GM23338 (cell line): ENCODE results near the gene MAPRE2. TPM values are rescaled to one million over a fixed set of nuclear protein-coding genes. Genes with fewer than 3 reads are reported as not detected.

Experiments used
- ATAC-seq: fragments of 200-7000 bp; cut with Tn5 transposase; 3 replicates; pipeline ENCODE4 v1.9.1; 2020
- DNase-seq: peaks from one replicate; pipeline ENCODE4 v3.0.0-alpha.2; 2015; ENCODE audit warnings: low spot score
- H2AFZ ChIP-seq: fragments of 200-600 bp; sonication (generic); 2 replicates; pipeline ENCODE4 v1.8.0; 2016; ENCODE audit warnings: antibody characterized with exemption, mild to moderate bottlenecking, moderate library complexity
- H3F3A ChIP-seq: fragments of 200-600 bp; sonication (generic); replicated peaks from 2 replicates; pipeline ENCODE4 v1.8.0; 2017; ENCODE audit warnings: antibody characterized with exemption, mixed run types, low read depth
- H3K27ac ChIP-seq: fragments of 200-600 bp; sonication (generic); 2 replicates; pipeline ENCODE4 v1.6.1; 2016; ENCODE audit warnings: low read depth
- H3K27me3 ChIP-seq: fragments of 200-600 bp; sonication (generic); 2 replicates; pipeline ENCODE4 v1.8.0; 2016; ENCODE audit warnings: mild to moderate bottlenecking, mixed run types, moderate library complexity; ENCODE audit not compliant: insufficient read depth
- H3K36me3 ChIP-seq: fragments of 200-600 bp; sonication (generic); 2 replicates; pipeline ENCODE4 v1.8.0; 2016; ENCODE audit warnings: mild to moderate bottlenecking; ENCODE audit not compliant: insufficient read depth
- H3K4me1 ChIP-seq: fragments of 200-600 bp; sonication (generic); 2 replicates; pipeline ENCODE4 v1.8.0; 2016; ENCODE audit warnings: mild to moderate bottlenecking, moderate library complexity; ENCODE audit not compliant: insufficient read depth
- H3K4me2 ChIP-seq: fragments of 200-600 bp; sonication (generic); 2 replicates; pipeline ENCODE4 v1.7.1; 2017; ENCODE audit warnings: mixed run types
- H3K4me3 ChIP-seq: fragments of 200-600 bp; sonication (generic); 2 replicates; pipeline ENCODE4 v1.6.1; 2016; ENCODE audit warnings: mixed run types
- H3K79me2 ChIP-seq: fragments of 200-600 bp; sonication (generic); replicated peaks from 2 replicates; pipeline ENCODE4 v1.8.0; 2017; ENCODE audit warnings: mild to moderate bottlenecking; ENCODE audit not compliant: insufficient read depth
- H3K9me2 ChIP-seq: fragments of 200-600 bp; sonication (generic); 2 replicates; pipeline ENCODE4 v1.8.0; 2017; ENCODE audit not compliant: insufficient read depth
- H4K20me1 ChIP-seq: fragments of 200-600 bp; sonication (generic); replicated peaks from 2 replicates; pipeline ENCODE4 v1.8.0; 2017; ENCODE audit warnings: mild to moderate bottlenecking; ENCODE audit not compliant: insufficient read depth
- H3K27ac Mint-ChIP-seq: 2 replicates; pipeline ENCODE4 v1.8.0; 2020; ENCODE audit warnings: inconsistent platforms, mild to moderate bottlenecking, moderate library complexity, mixed read lengths
- H3K27me3 Mint-ChIP-seq: 3 replicates; pipeline ENCODE4 v1.8.0; 2022; ENCODE audit warnings: low read depth, mild to moderate bottlenecking, moderate library complexity, mixed read lengths, inconsistent platforms; ENCODE audit not compliant: insufficient read depth, poor library complexity
- H3K36me3 Mint-ChIP-seq: 3 replicates; pipeline ENCODE4 v1.8.0; 2021; ENCODE audit warnings: low read depth, mild to moderate bottlenecking, inconsistent platforms, moderate library complexity, mixed read lengths
- H3K4me1 Mint-ChIP-seq: 3 replicates; pipeline ENCODE4 v1.8.0; 2020; ENCODE audit warnings: mild to moderate bottlenecking, inconsistent platforms, mixed read lengths
- H3K4me3 Mint-ChIP-seq: 3 replicates; pipeline ENCODE4 v1.8.0; 2021; ENCODE audit warnings: moderate library complexity, mild to moderate bottlenecking, inconsistent platforms, mixed read lengths
- H3K9me3 Mint-ChIP-seq: 3 replicates; pipeline ENCODE4 v1.8.0; 2020; ENCODE audit warnings: moderate library complexity, mild to moderate bottlenecking, inconsistent platforms, mixed read lengths
- CREB1 ChIP-seq: fragments of 250-450 bp; sonication (Bioruptor Pico); IDR thresholded peaks from 2 replicates; pipeline ENCODE4 v1.5.0; 2020; ENCODE audit warnings: low read depth, mild to moderate bottlenecking, moderate library complexity
- CTCF ChIP-seq, 2 experiments: fragments of 200-600 bp in 1 of 2; sonication (generic) in 1 of 2; conservative IDR thresholded peaks; 2 replicates each; pipeline versions ENCODE4 v1.5.1 to v1.6.1; 2016 to 2017; ENCODE audit warnings: antibody characterized with exemption in 2 of 2, low read depth in 2 of 2, mild to moderate bottlenecking in 2 of 2, moderate library complexity in 1 of 2
- ETS1 ChIP-seq: IDR thresholded peaks from 2 replicates; pipeline ENCODE4 v1.6.1; 2016; ENCODE audit warnings: antibody characterized with exemption
- EZH2 ChIP-seq: fragments of 200-600 bp; sonication (generic); IDR thresholded peaks from one replicate; pipeline ENCODE4 v1.8.0; 2017; ENCODE audit warnings: antibody characterized with exemption, mild to moderate bottlenecking, low read depth; ENCODE audit not compliant: unreplicated experiment
- EZH2phosphoT487 ChIP-seq: fragments of 200-600 bp; sonication (generic); IDR thresholded peaks from one replicate; pipeline ENCODE4 v1.8.1; 2018; ENCODE audit warnings: antibody characterized with exemption; ENCODE audit not compliant: unreplicated experiment
- JUNB ChIP-seq: IDR thresholded peaks from one replicate; pipeline ENCODE4 v1.6.1; 2016; ENCODE audit warnings: antibody characterized with exemption; ENCODE audit not compliant: unreplicated experiment
- NANOG ChIP-seq: IDR thresholded peaks from 2 replicates; pipeline ENCODE4 v1.6.1; 2016; ENCODE audit warnings: antibody characterized with exemption, borderline replicate concordance
- POLR2AphosphoS5 ChIP-seq: IDR thresholded peaks from 2 replicates; pipeline ENCODE4 v1.6.1; 2016; ENCODE audit warnings: antibody characterized with exemption, low read depth
- REST ChIP-seq: IDR thresholded peaks from one replicate; pipeline ENCODE4 v1.6.1; 2018; ENCODE audit warnings: antibody characterized with exemption; ENCODE audit not compliant: unreplicated experiment
- STAT1 ChIP-seq: IDR thresholded peaks from one replicate; pipeline ENCODE4 v1.6.1; 2016; ENCODE audit warnings: antibody characterized with exemption; ENCODE audit not compliant: unreplicated experiment
- polyA plus RNA-seq: library from polyadenylated mRNA; unstranded; fragments of >200 nt; fragmentation: Nextera tagmentation; extraction: Ambion mirVana; gene quantifications from 2 replicates; pipeline ENCODE4 v1.2.1, GENCODE V29; 2016
- total RNA-seq: library from RNA; depleted of rRNA; stranded (reverse); fragments of >200 nt; shearing (Covaris generic); gene quantifications from 2 replicates; pipeline ENCODE4 v1.2.3, GENCODE V29; 2014

Gene MAPRE2
- total and polyA plus RNA-seq, 2 experiments from 2014 or later: 17.8 to 40.4 TPM

GRCh38 chr18:35130236-35130635 lies 89.0 kb downstream of the MAPRE2 start:
- H3K4me3 ChIP-seq: no peak overlapping the region
- no peak overlapping the region for H2AFZ ChIP-seq
- Mint-ChIP-seq H3K4me3 (no peak overlapping the region), H3K27ac (no peak overlapping the region), H3K4me1 (peaks cover 11% of the 10 kb centered on the region; the same call in 2 of the 3 replicates), H3K36me3 (no peaks in the 10 kb centered on the region; the same call in 2 of the 3 replicates), H3K27me3 (peaks cover 2% of the 10 kb centered on the region), H3K9me3 (no peaks in the 10 kb centered on the region)
- H3K36me3 ChIP-seq: no peaks in the 10 kb centered on the region
- no peak overlapping the region for H3K27ac ChIP-seq
- no peaks in the 10 kb centered on the region for H3F3A ChIP-seq
- H3K9me2 ChIP-seq: no peaks in the 10 kb centered on the region
- no peak for DNase-seq
- no peaks in the 10 kb centered on the region; the same call in 1 of the 2 replicates for H3K4me1 ChIP-seq
- H3K27me3 ChIP-seq: no peaks in the 10 kb centered on the region
- H3K4me2 ChIP-seq: no peak overlapping the region
- no peak for ATAC-seq
- H3K79me2 ChIP-seq: no peaks in the 10 kb centered on the region
- H4K20me1 ChIP-seq: no peaks in the 10 kb centered on the region
- TF ChIP-seq EZH2 (no peak), CTCF (conservative IDR thresholded peaks at IDR 0.05; ENCODE audit: low read depth in 2 of 2) (peak in 1 of 2 experiments; percentile 47; a peak in 3 of 4 replicates)

- Histone ChIP-seq H2AFZ (no peak overlapping the region), H3K4me2 (no peak overlapping the region), H3K9me2 (no peaks in the 10 kb centered on the region), H4K20me1 (no peaks in the 10 kb centered on the region), H3K4me1 (no peaks in the 10 kb centered on the region; the same call in 1 of the 2 replicates), H3K27me3 (no peaks in the 10 kb centered on the region), H3K36me3 (no peaks in the 10 kb centered on the region), H3F3A (no peaks in the 10 kb centered on the region), H3K4me3 (no peak overlapping the region), H3K79me2 (no peaks in the 10 kb centered on the region), H3K27ac (no peak overlapping the region)
- H3K9me3 Mint-ChIP-seq: no peaks in the 10 kb centered on the region
- H3K4me1 Mint-ChIP-seq: peaks cover 15% of the 10 kb centered on the region; the same call in 2 of the 3 replicates
- TF ChIP-seq JUNB (no peak), EZH2phosphoT487 (no peak), CTCF (conservative IDR thresholded peaks at IDR 0.05; ENCODE audit: low read depth in 2 of 2) (no peak), ETS1 (no peak), REST (no peak), CREB1 (CRISPR knock-in tag) (no peak), STAT1 (no peak), NANOG (no peak), POLR2AphosphoS5 (no peak)
- ATAC-seq (no peak), DNase-seq (no peak)
- no peak overlapping the region for H3K4me3 Mint-ChIP-seq
- H3K27ac Mint-ChIP-seq: no peak overlapping the region
- H3K27me3 Mint-ChIP-seq: peaks cover 2% of the 10 kb centered on the region
- no peaks in the 10 kb centered on the region; the same call in 1 of the 3 replicates for H3K36me3 Mint-ChIP-seq
These were observed 90.3 kb downstream of the MAPRE2 start for GRCh38 chr18:35131387-35132020.
